ENCODE results near the gene ANKRD28.

ANKRD28 gene

GRCh38 chr3:15787941-15788340, 9.8 kb downstream of the ANKRD28 start:
- DNase-seq (ENCODE audit: low read depth): no peak
- no peak for TF ChIP-seq CTCF (conservative IDR thresholded peaks at IDR 0.05; ENCODE audit: low read depth, low read length)
- H3K4me3 ChIP-seq (ENCODE audit: low read depth, low read length): no peak overlapping the region

- DNase-seq (ENCODE audit: low read depth): no peak
- H3K4me3 ChIP-seq (ENCODE audit: low read depth, low read length): no peak overlapping the region
- no peak for TF ChIP-seq CTCF (conservative IDR thresholded peaks at IDR 0.05; ENCODE audit: low read depth, low read length)
Observed at GRCh38 chr3:15787526-15787925, 10.3 kb downstream of the ANKRD28 start.

- DNase-seq (ENCODE audit: low read depth): peak; percentile 85
- TF ChIP-seq CTCF (conservative IDR thresholded peaks at IDR 0.05; ENCODE audit: low read depth, low read length): no peak
- no peak overlapping the region for H3K4me3 ChIP-seq (ENCODE audit: low read depth, low read length)
Observed at GRCh38 chr3:15783361-15783969, 14.3 kb downstream of the ANKRD28 start.

- no peak for DNase-seq (ENCODE audit: low read depth)
- H3K4me3 ChIP-seq (ENCODE audit: low read depth, low read length): no peak overlapping the region
- TF ChIP-seq CTCF (conservative IDR thresholded peaks at IDR 0.05; ENCODE audit: low read depth, low read length): no peak
Observed at GRCh38 chr3:15782429-15782828, 15.3 kb downstream of the ANKRD28 start.

- DNase-seq (ENCODE audit: low read depth): no peak
- no peak for TF ChIP-seq CTCF (conservative IDR thresholded peaks at IDR 0.05; ENCODE audit: low read depth, low read length)
Observed at GRCh38 chr3:15781637-15782402, 16.0 kb downstream of the ANKRD28 start.

GRCh38 chr3:15781131-15781530, 16.6 kb downstream of the ANKRD28 start:
- no peak for TF ChIP-seq CTCF (conservative IDR thresholded peaks at IDR 0.05; ENCODE audit: low read depth, low read length)
- no peak overlapping the region for H3K4me3 ChIP-seq (ENCODE audit: low read depth, low read length)
- DNase-seq (ENCODE audit: low read depth): no peak

More at GRCh38 chr3:15781637-15782402, 16.0 kb downstream of the ANKRD28 start:
- H3K4me3 ChIP-seq (ENCODE audit: low read depth, low read length): no peak overlapping the region

GRCh38 chr3:15779111-15779510, 18.7 kb downstream of the ANKRD28 start:
- H3K4me3 ChIP-seq (ENCODE audit: low read depth, low read length): no peak overlapping the region

More at GRCh38 chr3:15779111-15779510, 18.7 kb downstream of the ANKRD28 start:
- DNase-seq (ENCODE audit: low read depth): no peak
- no peak for TF ChIP-seq CTCF (conservative IDR thresholded peaks at IDR 0.05; ENCODE audit: low read depth, low read length)
